GM23338 (cell line): Measurements from ENCODE around the gene VGLL4.

Source experiments
- CREB1 ChIP-seq: fragments of 250-450 bp; sonication (Bioruptor Pico); IDR thresholded peaks from 2 replicates; pipeline ENCODE4 v1.5.0; 2020; ENCODE audit warnings: low read depth, mild to moderate bottlenecking, moderate library complexity
- CTCF ChIP-seq, 2 experiments: fragments of 200-600 bp in 1 of 2; sonication (generic) in 1 of 2; conservative IDR thresholded peaks; 2 replicates each; pipeline versions ENCODE4 v1.5.1 to v1.6.1; 2016 to 2017; ENCODE audit warnings: antibody characterized with exemption in 2 of 2, low read depth in 2 of 2, mild to moderate bottlenecking in 2 of 2, moderate library complexity in 1 of 2
- ETS1 ChIP-seq: IDR thresholded peaks from 2 replicates; pipeline ENCODE4 v1.6.1; 2016; ENCODE audit warnings: antibody characterized with exemption
- EZH2 ChIP-seq: fragments of 200-600 bp; sonication (generic); IDR thresholded peaks from one replicate; pipeline ENCODE4 v1.8.0; 2017; ENCODE audit warnings: antibody characterized with exemption, mild to moderate bottlenecking, low read depth; ENCODE audit not compliant: unreplicated experiment
- EZH2phosphoT487 ChIP-seq: fragments of 200-600 bp; sonication (generic); IDR thresholded peaks from one replicate; pipeline ENCODE4 v1.8.1; 2018; ENCODE audit warnings: antibody characterized with exemption; ENCODE audit not compliant: unreplicated experiment
- JUNB ChIP-seq: IDR thresholded peaks from one replicate; pipeline ENCODE4 v1.6.1; 2016; ENCODE audit warnings: antibody characterized with exemption; ENCODE audit not compliant: unreplicated experiment
- NANOG ChIP-seq: IDR thresholded peaks from 2 replicates; pipeline ENCODE4 v1.6.1; 2016; ENCODE audit warnings: antibody characterized with exemption, borderline replicate concordance
- POLR2AphosphoS5 ChIP-seq: IDR thresholded peaks from 2 replicates; pipeline ENCODE4 v1.6.1; 2016; ENCODE audit warnings: antibody characterized with exemption, low read depth
- REST ChIP-seq: IDR thresholded peaks from one replicate; pipeline ENCODE4 v1.6.1; 2018; ENCODE audit warnings: antibody characterized with exemption; ENCODE audit not compliant: unreplicated experiment
- STAT1 ChIP-seq: IDR thresholded peaks from one replicate; pipeline ENCODE4 v1.6.1; 2016; ENCODE audit warnings: antibody characterized with exemption; ENCODE audit not compliant: unreplicated experiment
- ZNF114 ChIP-seq: fragments of 250-450 bp; sonication (Bioruptor Pico); IDR thresholded peaks from 2 replicates; pipeline ENCODE4 v1.5.0; 2020; ENCODE audit warnings: mild to moderate bottlenecking, moderate library complexity
- ZNF331 ChIP-seq: fragments of 250-450 bp; sonication (Bioruptor Pico); IDR thresholded peaks from 2 replicates; pipeline ENCODE4 v1.5.0; 2020; ENCODE audit warnings: low read depth, mild to moderate bottlenecking, moderate library complexity
- ZNF462 ChIP-seq: fragments of 250-450 bp; sonication (Bioruptor Pico); IDR thresholded peaks from 2 replicates; pipeline ENCODE4 v1.5.0; 2020; ENCODE audit warnings: mild to moderate bottlenecking, moderate library complexity

- TF ChIP-seq CTCF (conservative IDR thresholded peaks at IDR 0.05; ENCODE audit: low read depth in 2 of 2) (no peak), CREB1 (CRISPR knock-in tag) (no peak), EZH2phosphoT487 (no peak), EZH2 (no peak), REST (no peak), POLR2AphosphoS5 (no peak), STAT1 (no peak), ZNF114 (CRISPR knock-in tag) (no peak), ZNF462 (CRISPR knock-in tag) (no peak), ETS1 (no peak), ZNF331 (no peak), NANOG (no peak), JUNB (no peak)
Observed at GRCh38 chr3:11514191-11514821, 129.4 kb downstream of the VGLL4 start.
